K562 (cell line): Measurements from ENCODE around the gene GRIA4. TPM values are rescaled to one million over a fixed set of nuclear protein-coding genes. Genes with fewer than 3 reads are reported as not detected.

Source experiments
- ARID1B ChIP-seq: fragments of 450-650 bp; IDR thresholded peaks from 2 replicates; pipeline ENCODE4 v1.6.1; 2016; ENCODE audit warnings: antibody characterized with exemption, mild to moderate bottlenecking, inconsistent platforms
- ATF1 ChIP-seq, 2 experiments: fragments of 450-650 bp in 1 of 2; IDR thresholded peaks; 2 replicates each; pipeline ENCODE4 v1.6.1; 2016; ENCODE audit warnings: missing compliant biosample characterization in 1 of 2, missing genetic modification characterization in 1 of 2
- CXXC5 ChIP-seq: fragments of 250-450 bp; sonication (Bioruptor Pico); IDR thresholded peaks from 2 replicates; pipeline ENCODE4 v1.8.0; 2022; ENCODE audit warnings: inconsistent platforms, mild to moderate bottlenecking, moderate library complexity
- EGR1 ChIP-seq: fragments of 450-650 bp; conservative IDR thresholded peaks from 2 replicates; pipeline ENCODE4 v1.6.1; 2017; ENCODE audit warnings: mild to moderate bottlenecking
- HDAC1 ChIP-seq, 2 experiments: fragments of 450-650 bp; IDR thresholded peaks; 2 replicates each; pipeline ENCODE4 v1.6.1; 2016 to 2017; ENCODE audit warnings: inconsistent platforms in 1 of 2, mild to moderate bottlenecking in 1 of 2, moderate library complexity in 1 of 2
- KDM2B ChIP-seq: fragments of 250-450 bp; sonication (Bioruptor Pico); IDR thresholded peaks from 2 replicates; pipeline ENCODE4 v1.8.0; 2021; ENCODE audit warnings: mild to moderate bottlenecking, moderate library complexity
- NR2C1 ChIP-seq, 2 experiments: fragments of 450-650 bp; IDR thresholded peaks; 2 replicates each; pipeline ENCODE4 v1.6.1; 2017; ENCODE audit warnings: mild to moderate bottlenecking in 2 of 2, antibody characterized with exemption in 1 of 2, inconsistent platforms in 1 of 2, missing compliant biosample characterization in 1 of 2, missing genetic modification characterization in 1 of 2
- PML ChIP-seq: IDR thresholded peaks from 2 replicates; pipeline ENCODE4 v1.6.1; 2012; ENCODE audit warnings: low read length, inconsistent platforms
- POLR2AphosphoS5 ChIP-seq: IDR thresholded peaks from 2 replicates; pipeline ENCODE4 v1.6.1; 2011; ENCODE audit warnings: mild to moderate bottlenecking, low read depth, low read length, moderate library complexity; ENCODE audit not compliant: control insufficient read depth, insufficient read depth
- PRDM10 ChIP-seq: fragments of 450-650 bp; IDR thresholded peaks from 2 replicates; pipeline ENCODE4 v1.6.1; 2018; ENCODE audit not compliant: partially characterized antibody
- RBM25 ChIP-seq: fragments of 200-400 bp; formaldehyde crosslinking; IDR thresholded peaks from 2 replicates; pipeline ENCODE4 v1.6.1; 2018; ENCODE audit warnings: low read length, low read depth, moderate library complexity; ENCODE audit not compliant: severe bottlenecking
- SUPT5H ChIP-seq: fragments of 450-650 bp; IDR thresholded peaks from 2 replicates; pipeline ENCODE4 v1.6.1; 2016
- TEAD4 ChIP-seq, 2 experiments: sonication (generic) in 1 of 2; formaldehyde crosslinking in 1 of 2; IDR thresholded peaks; 2 replicates each; pipeline versions ENCODE4 v1.6.1 to v1.8.0; 2012 to 2022; ENCODE audit warnings: borderline replicate concordance in 1 of 2, inconsistent platforms in 1 of 2, low read length in 1 of 2, mild to moderate bottlenecking in 1 of 2, missing genetic modification reagents in 1 of 2
- ZNF146 ChIP-seq: IDR thresholded peaks from one replicate; pipeline ENCODE4 v1.6.1; 2018; ENCODE audit warnings: missing compliant biosample characterization; ENCODE audit not compliant: unreplicated experiment
- ZNF282 ChIP-seq: sonication (generic); formaldehyde crosslinking; IDR thresholded peaks from 2 replicates; pipeline ENCODE4 v1.8.1; 2023; ENCODE audit warnings: missing genetic modification reagents
- ZNF561 ChIP-seq: fragments of 450-650 bp; formaldehyde crosslinking; conservative IDR thresholded peaks from 2 replicates; pipeline ENCODE4 v1.4.0; 2020; ENCODE audit warnings: mild to moderate bottlenecking, moderate library complexity
- polyA plus RNA-seq, 8 experiments: library from polyadenylated mRNA; depleted of rRNA in 4 of 8; stranded (reverse) in 5 of 8; unstranded in 3 of 8; fragments of >200 nt; fragmentation: Nextera tagmentation in 2 of 8; fragmentation: Illumina TruSeq in 1 of 8; extraction: Ambion mirVana in 2 of 8; extraction: Trizol in 1 of 8; gene quantifications; 2 replicates each; pipeline versions ENCODE4 v1.2.1 to v1.2.3, GENCODE V29; 2011 to 2014; ENCODE audit warnings: inconsistent platforms in 1 of 8, missing spikeins in 1 of 8
- total RNA-seq, 7 experiments: library from RNA; depleted of rRNA in 6 of 7; stranded (reverse); fragments of >200 nt in 6 of 7; fragmentation: Illumina TruSeq in 2 of 7; extraction: Trizol in 2 of 7; gene quantifications; 2 replicates each; pipeline versions ENCODE4 v1.2.1 to v1.2.3, GENCODE V29; 2011 to 2021; ENCODE audit warnings: low replicate concordance in 1 of 7

Gene GRIA4
- total and polyA plus RNA-seq, 9 of the 15 experiments (the other 6 are each of a cell fraction or from before 2014, with no cell fraction given), result not detected

- peak; percentile 88 for TF ChIP-seq RBM25
- TF ChIP-seq PRDM10, result peak; percentile 33
- no peak for TF ChIP-seq ZNF282 (CRISPR knock-in tag)
- TF ChIP-seq KDM2B (CRISPR knock-in tag), result no peak
- no peak for TF ChIP-seq ZNF146
- 0 out of 2 replicates have a peak, but pooled peaks have one; percentile 25 for TF ChIP-seq EGR1
- peak; percentile 99 for TF ChIP-seq NR2C1 (IDR thresholded peaks at IDR 0.05)
- TF ChIP-seq NR2C1 (tag; IDR thresholded peaks at IDR 0.05), result peak; percentile 99
- TF ChIP-seq POLR2AphosphoS5, result 0 out of 2 replicates have a peak, but pooled peaks have one; percentile 19
- TF ChIP-seq ZNF561 (CRISPR knock-in tag), result no peak
- no peak for TF ChIP-seq ATF1 (CRISPR knock-in tag; IDR thresholded peaks at IDR 0.05)
- TF ChIP-seq ATF1 (tag; IDR thresholded peaks at IDR 0.05), result peak; percentile 96
- TF ChIP-seq CXXC5, result peak; percentile 83
- TF ChIP-seq TEAD4 (IDR thresholded peaks at IDR 0.05; ENCODE audit: low read length), result peak; percentile 79
- TF ChIP-seq TEAD4 (CRISPR knock-in tag; IDR thresholded peaks at IDR 0.05; ENCODE audit: borderline replicate concordance), result no peak
- TF ChIP-seq ARID1B, result 0 out of 2 replicates have a peak, but pooled peaks have one; percentile 11
- peak; percentile 59 for TF ChIP-seq SUPT5H
- TF ChIP-seq PML, result peak; percentile 30; the same call in 1 of the 2 replicates
- TF ChIP-seq HDAC1 (IDR thresholded peaks at IDR 0.05), result 0 out of 4 replicates have a peak, but pooled peaks of 1 of the 2 experiments have one; percentile 15
These were observed 412.3 kb downstream of the GRIA4 start, which contains the start of gene MSANTD4 (continued) for GRCh38 chr11:106021967-106022794.
